ENCODE results near the gene SCRN3. TPM values are rescaled to one million over a fixed set of nuclear protein-coding genes. Genes with fewer than 3 reads are reported as not detected.

The SCRN3 gene
- polyA plus RNA-seq, 1 donor from 2014 or later: 57.1 TPM

DNA sequence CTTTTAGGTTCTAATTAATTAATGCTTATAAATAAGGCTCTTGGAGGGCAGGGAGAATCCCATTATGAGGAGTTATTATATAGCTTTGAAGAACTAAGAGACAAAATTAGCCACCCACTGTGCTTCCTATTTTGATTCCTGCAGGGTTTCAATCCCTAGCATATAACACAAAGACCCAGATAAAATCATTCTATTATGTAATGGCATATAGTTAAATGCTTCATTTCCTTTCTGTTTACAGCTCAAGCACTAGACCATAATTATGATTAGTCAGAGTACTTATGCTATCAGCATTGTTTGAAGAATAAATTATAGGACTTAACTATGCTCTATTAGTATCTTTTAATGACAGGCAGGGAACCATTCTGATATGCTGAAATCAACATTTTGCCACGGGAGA lies 82.2 kb downstream of the SCRN3 start:
- Histone ChIP-seq H4K20me1 (ENCODE audit: insufficient read depth) (no peaks in the 10 kb centered on the region), H3K4me3 (ENCODE audit: low read length) (no peak overlapping the region), H3K4me2 (ENCODE audit: low read length) (no peak overlapping the region), H3K9me2 (ENCODE audit: insufficient read depth, low read length) (no peaks in the 10 kb centered on the region), H3K9me3 (ENCODE audit: low read length) (no peaks in the 10 kb centered on the region), H2AFZ (ENCODE audit: low read depth, low read length) (no peak overlapping the region), H3K9ac (ENCODE audit: low read length) (no peak overlapping the region), H3K79me2 (replicated peaks; ENCODE audit: insufficient read depth, low read length) (no peaks in the 10 kb centered on the region), H3F3A (ENCODE audit: insufficient read depth, low read length, poor library complexity, severe bottlenecking) (no peaks in the 10 kb centered on the region), H3K27ac (ENCODE audit: low read length) (no peak overlapping the region), H3K36me3 (ENCODE audit: insufficient read depth, low read length) (no peaks in the 10 kb centered on the region), H3K27me3 (ENCODE audit: insufficient read depth, low read depth, low read length) (no peaks in the 10 kb centered on the region)
- TF ChIP-seq EP300 (conservative IDR thresholded peaks at IDR 0.05; ENCODE audit: poor library complexity, severe bottlenecking) (no peak), SMC3 (conservative IDR thresholded peaks at IDR 0.05; ENCODE audit: poor library complexity) (no peak), POLR2AphosphoS5 (IDR thresholded peaks at IDR 0.05) (no peak)
- TF ChIP-seq, protein P1, sequence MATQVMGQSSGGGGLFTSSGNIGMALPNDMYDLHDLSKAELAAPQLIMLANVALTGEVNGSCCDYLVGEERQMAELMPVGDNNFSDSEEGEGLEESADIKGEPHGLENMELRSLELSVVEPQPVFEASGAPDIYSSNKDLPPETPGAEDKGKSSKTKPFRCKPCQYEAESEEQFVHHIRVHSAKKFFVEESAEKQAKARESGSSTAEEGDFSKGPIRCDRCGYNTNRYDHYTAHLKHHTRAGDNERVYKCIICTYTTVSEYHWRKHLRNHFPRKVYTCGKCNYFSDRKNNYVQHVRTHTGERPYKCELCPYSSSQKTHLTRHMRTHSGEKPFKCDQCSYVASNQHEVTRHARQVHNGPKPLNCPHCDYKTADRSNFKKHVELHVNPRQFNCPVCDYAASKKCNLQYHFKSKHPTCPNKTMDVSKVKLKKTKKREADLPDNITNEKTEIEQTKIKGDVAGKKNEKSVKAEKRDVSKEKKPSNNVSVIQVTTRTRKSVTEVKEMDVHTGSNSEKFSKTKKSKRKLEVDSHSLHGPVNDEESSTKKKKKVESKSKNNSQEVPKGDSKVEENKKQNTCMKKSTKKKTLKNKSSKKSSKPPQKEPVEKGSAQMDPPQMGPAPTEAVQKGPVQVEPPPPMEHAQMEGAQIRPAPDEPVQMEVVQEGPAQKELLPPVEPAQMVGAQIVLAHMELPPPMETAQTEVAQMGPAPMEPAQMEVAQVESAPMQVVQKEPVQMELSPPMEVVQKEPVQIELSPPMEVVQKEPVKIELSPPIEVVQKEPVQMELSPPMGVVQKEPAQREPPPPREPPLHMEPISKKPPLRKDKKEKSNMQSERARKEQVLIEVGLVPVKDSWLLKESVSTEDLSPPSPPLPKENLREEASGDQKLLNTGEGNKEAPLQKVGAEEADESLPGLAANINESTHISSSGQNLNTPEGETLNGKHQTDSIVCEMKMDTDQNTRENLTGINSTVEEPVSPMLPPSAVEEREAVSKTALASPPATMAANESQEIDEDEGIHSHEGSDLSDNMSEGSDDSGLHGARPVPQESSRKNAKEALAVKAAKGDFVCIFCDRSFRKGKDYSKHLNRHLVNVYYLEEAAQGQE (IDR thresholded peaks at IDR 0.05; ENCODE audit: borderline replicate concordance): no peak

Other genes with a start within 250 kb of the SCRN3 start
- gene OLA1, start 147.2 kb upstream of the SCRN3 start, polyA plus RNA-seq: 120 and 134 TPM in 2 replicates
- 1.6 and 2.5 TPM in 2 replicates for gene SP9, start 60.8 kb upstream of the SCRN3 start, polyA plus RNA-seq
- 5.7 TPM in 2 replicates for gene GPR155, start 91.3 kb downstream of the SCRN3 start, polyA plus RNA-seq
- 0.25 and 0.44 TPM in 2 replicates for gene WIPF1, start 202.1 kb downstream of the SCRN3 start, polyA plus RNA-seq

Data from neural cell (in vitro differentiated cells).